Transverse colon (tissue), 4 donors: ENCODE results near the gene LEUTX. TPM values are rescaled to one million over a fixed set of nuclear protein-coding genes. Genes with fewer than 3 reads are reported as not detected.

ENCODE experiments used
- DNase-seq: peaks from one replicate; pipeline ENCODE4 v3.0.0-alpha.2; 2019
- H3K27ac ChIP-seq, 4 donors: fragments of 200-600 bp; sonication (generic); 2 replicates each; pipeline ENCODE4 v1.5.1; 2016 to 2018; ENCODE audit warnings: inconsistent platforms in 4 of 4
- H3K27me3 ChIP-seq: fragments of 200-600 bp; sonication (generic); 2 replicates; pipeline ENCODE4 v1.5.1; 2017; ENCODE audit warnings: inconsistent platforms
- H3K36me3 ChIP-seq, 4 donors: fragments of 200-600 bp; sonication (generic); 2 replicates each; pipeline ENCODE4 v1.5.1; 2017 to 2019; ENCODE audit warnings: inconsistent platforms in 4 of 4
- H3K4me1 ChIP-seq, 4 donors: fragments of 200-600 bp; sonication (generic); 2 replicates each; pipeline ENCODE4 v1.5.1; 2017 to 2020; ENCODE audit warnings: inconsistent platforms in 4 of 4
- H3K4me3 ChIP-seq, 4 donors: fragments of 200-600 bp; sonication (generic); 1 replicate in 1 of 4; 2 replicates in 3 of 4; pipeline versions ENCODE4 v1.5.1 to v1.6.1; 2017 to 2019; ENCODE audit warnings: inconsistent platforms in 4 of 4
- H3K9me3 ChIP-seq, 2 donors: fragments of 200-600 bp; sonication (generic); 2 replicates each; pipeline ENCODE4 v1.5.1; 2017 to 2019; ENCODE audit warnings: inconsistent platforms in 2 of 2
- CTCF ChIP-seq, 5 experiments: fragments of 200-600 bp in 3 of 5; fragments of 450-650 bp in 2 of 5; sonication (generic) in 3 of 5; IDR thresholded peaks; 1 replicate in 2 of 5; 2 replicates in 3 of 5; pipeline ENCODE4 v1.5.1; 2016 to 2017; ENCODE audit warnings: antibody characterized with exemption in 5 of 5, inconsistent platforms in 3 of 5, mild to moderate bottlenecking in 2 of 5, moderate library complexity in 1 of 5
- EP300 ChIP-seq: sonication (generic); formaldehyde crosslinking; IDR thresholded peaks from one replicate; pipeline ENCODE4 v1.6.1; 2017; ENCODE audit warnings: antibody characterized with exemption, low read depth
- POLR2A ChIP-seq: fragments of 450-650 bp; IDR thresholded peaks from one replicate; pipeline ENCODE4 v1.6.1; 2016; ENCODE audit warnings: antibody characterized with exemption, mild to moderate bottlenecking, moderate library complexity
- POLR2AphosphoS5 ChIP-seq, 3 donors: sonication (generic); formaldehyde crosslinking; IDR thresholded peaks; one replicate each; pipeline ENCODE4 v1.6.1; 2016; ENCODE audit warnings: antibody characterized with exemption in 3 of 3
- WGBS, 2 donors: methylation state at CpG; one replicate each; pipeline ENCODE4 v1.1.5; 2018; ENCODE audit warnings: low coverage in 1 of 2; 5-methylcytosine and 5-hydroxymethylcytosine counted together
- in situ Hi-C, 4 donors: fragments of 200-750 bp; cut with MboI; loops; one replicate each; pipeline versions ENCODE4 v1.15.0 to v1.15.1; 2017; ENCODE audit warnings: low sequenced_read_pairs in 3 of 4, low pct_ligation_motif_present in 1 of 4, low pct_unique_long_range_greater_than_20kb in 1 of 4
- intact Hi-C: fragments of 100-400 bp; cut with DNase I; formaldehyde crosslinking; loops from one replicate; pipeline ENCODE4 v1.15.1; 2023; ENCODE audit warnings: low total_unique reads
- total RNA-seq, 4 donors: library from RNA; depleted of rRNA; stranded (reverse); fragments of >200 nt; gene quantifications; one replicate each; pipeline ENCODE4 v1.1.0, GENCODE V29; 2016

LEUTX gene
- total RNA-seq, 4 donors from 2014 or later, result not detected

- intact Hi-C loops, result no loop called here
- H3K27ac ChIP-seq, result no peak overlapping the region
- TF ChIP-seq POLR2AphosphoS5 (IDR thresholded peaks at IDR 0.05) (no peak), EP300 (no peak), CTCF (IDR thresholded peaks at IDR 0.05) (no peak), POLR2A (no peak)
- 88 to 96% methylated on average over 1 to 16 of the region's 16 CpGs for WGBS, 2 donors
- in situ Hi-C loops, result no loop called here
- DNase-seq, result no peak
- H3K9me3 ChIP-seq, result no peaks in the 10 kb centered on the region
- H3K36me3 ChIP-seq, result peaks cover 0 to 33% (median 15%) of the 10 kb centered on the region in 4 donors
- no peaks in the 10 kb centered on the region for H3K27me3 ChIP-seq
- no peak overlapping the region for H3K4me3 ChIP-seq
- peaks cover 9 to 16% (median 12%) of the 10 kb centered on the region in 4 donors for H3K4me1 ChIP-seq
Measured at GRCh38 chr19:39831679-39832078, 53.0 kb downstream of the LEUTX start.

- H3K4me3 ChIP-seq, result peak overlapping the region in 3 of 4 donors; percentile 77 to 95 (median 90)
- peak overlapping the region; percentile 78 to 90 (median 87) for H3K27ac ChIP-seq
- H3K36me3 ChIP-seq, result peaks cover 0 to 38% (median 18%) of the 10 kb centered on the region in 4 donors
- H3K4me1 ChIP-seq, result peaks cover 9 to 16% (median 12%) of the 10 kb centered on the region in 4 donors
- no peaks in the 10 kb centered on the region for H3K27me3 ChIP-seq
- WGBS, 2 donors, result 67 to 68% methylated on average over 4 to 5 of the region's 5 CpGs
- H3K9me3 ChIP-seq, result no peaks in the 10 kb centered on the region
- TF ChIP-seq EP300, result no peak
- no peak for TF ChIP-seq CTCF (IDR thresholded peaks at IDR 0.05)
- TF ChIP-seq POLR2A, result no peak
- in situ Hi-C loops (no loop called here), intact Hi-C loops (no loop called here)
- no peak for DNase-seq
Measured at GRCh38 chr19:39832341-39833083, 53.9 kb downstream of the LEUTX start.

- intact Hi-C loops, result no loop called here
- in situ Hi-C loops, result no loop called here
- 4% methylated on average over 19 of the region's 24 CpGs; no CpG with 5 or more reads in 1 of the 2 donors for WGBS, 2 donors
- H3K27me3 ChIP-seq, result no peaks in the 10 kb centered on the region
- DNase-seq, result no peak
- H3K9me3 ChIP-seq, result no peaks in the 10 kb centered on the region
- H3K4me1 ChIP-seq, result peaks cover 9 to 16% (median 12%) of the 10 kb centered on the region in 4 donors
- H3K36me3 ChIP-seq, result peaks cover 0 to 40% (median 17%) of the 10 kb centered on the region in 4 donors
- H3K27ac ChIP-seq, result peak overlapping the region; percentile 78 to 90 (median 87)
- TF ChIP-seq CTCF (IDR thresholded peaks at IDR 0.05), result no peak
- TF ChIP-seq POLR2AphosphoS5 (IDR thresholded peaks at IDR 0.05), result no peak
- TF ChIP-seq POLR2A, result no peak
- no peak for TF ChIP-seq EP300
- peak overlapping the region; percentile 75 to 95 (median 84) for H3K4me3 ChIP-seq
Measured at GRCh38 chr19:39833160-39833463, 54.5 kb downstream of the LEUTX start.

- no peaks in the 10 kb centered on the region for H3K27me3 ChIP-seq
- H3K27ac ChIP-seq, result peak within 1 kb of the TSS; percentile 78 to 90 (median 87)
- in situ Hi-C loops (no loop called here), intact Hi-C loops (no loop called here)
- H3K4me1 ChIP-seq, result peaks cover 9 to 16% (median 12%) of the 10 kb centered on the region in 4 donors
- H3K9me3 ChIP-seq, result no peaks in the 10 kb centered on the region
- peak; percentile 42 for TF ChIP-seq POLR2A
- no peak for TF ChIP-seq EP300
- peak in 2 of 3 donors; percentile 40 to 53 for TF ChIP-seq POLR2AphosphoS5 (IDR thresholded peaks at IDR 0.05)
- H3K4me3 ChIP-seq, result peak within 1 kb of the TSS; percentile 75 to 95 (median 84)
- 0% methylated on average over 22 of the region's 59 CpGs; no CpG with 5 or more reads in 1 of the 2 donors for WGBS, 2 donors
- DNase-seq, result peak; percentile 98
- peaks cover 0 to 34% (median 16%) of the 10 kb centered on the region in 4 donors for H3K36me3 ChIP-seq
Measured at GRCh38 chr19:39833464-39834286, 55.0 kb downstream of the LEUTX start, which contains the start of gene DYRK1B. DYRK1B (minus strand) TSS chr19:39834162; CDS start chr19:39831867, 2,295 bp downstream.
